ACHN (cell line): Measurements from ENCODE around the gene TRAP1.
"Not testable (repeated sequence)": the region's sequence is repeated elsewhere in the genome, so short reads cannot be mapped to it uniquely, and the experiment has no call there.

Experiments
- DNase-seq: peaks from one replicate; pipeline ENCODE4 v3.0.0-alpha.2; 2015
- in situ Hi-C: cut with HindIII; loops from 2 replicates; pipeline ENCODE4 v1.10.0; 2017; ENCODE audit warnings: low sequenced_read_pairs, low pct_ligation_motif_present, low pct_unique_long_range_greater_than_20kb

TRAP1 gene

DNA sequence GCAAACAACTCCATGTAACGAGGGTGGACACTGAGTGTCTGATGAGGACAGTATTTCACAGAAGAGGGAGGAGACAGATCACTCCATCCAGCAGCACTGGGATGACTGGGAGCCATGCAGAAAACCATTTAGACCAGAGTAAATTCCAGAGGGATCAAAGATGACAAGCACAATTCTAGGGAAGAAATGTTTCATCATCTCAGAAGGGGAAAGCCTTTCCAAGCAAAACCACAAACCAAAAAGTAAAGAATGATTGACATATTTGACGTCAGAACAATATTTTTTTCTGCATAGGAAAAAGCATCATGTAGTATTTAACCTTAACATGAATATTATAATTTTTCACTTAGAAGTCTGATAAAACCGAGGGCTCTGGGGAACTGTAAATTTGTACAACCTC, 58.1 kb downstream of the TRAP1 start:
- in situ Hi-C loops = no loop called here
- no peak for DNase-seq

DNA sequence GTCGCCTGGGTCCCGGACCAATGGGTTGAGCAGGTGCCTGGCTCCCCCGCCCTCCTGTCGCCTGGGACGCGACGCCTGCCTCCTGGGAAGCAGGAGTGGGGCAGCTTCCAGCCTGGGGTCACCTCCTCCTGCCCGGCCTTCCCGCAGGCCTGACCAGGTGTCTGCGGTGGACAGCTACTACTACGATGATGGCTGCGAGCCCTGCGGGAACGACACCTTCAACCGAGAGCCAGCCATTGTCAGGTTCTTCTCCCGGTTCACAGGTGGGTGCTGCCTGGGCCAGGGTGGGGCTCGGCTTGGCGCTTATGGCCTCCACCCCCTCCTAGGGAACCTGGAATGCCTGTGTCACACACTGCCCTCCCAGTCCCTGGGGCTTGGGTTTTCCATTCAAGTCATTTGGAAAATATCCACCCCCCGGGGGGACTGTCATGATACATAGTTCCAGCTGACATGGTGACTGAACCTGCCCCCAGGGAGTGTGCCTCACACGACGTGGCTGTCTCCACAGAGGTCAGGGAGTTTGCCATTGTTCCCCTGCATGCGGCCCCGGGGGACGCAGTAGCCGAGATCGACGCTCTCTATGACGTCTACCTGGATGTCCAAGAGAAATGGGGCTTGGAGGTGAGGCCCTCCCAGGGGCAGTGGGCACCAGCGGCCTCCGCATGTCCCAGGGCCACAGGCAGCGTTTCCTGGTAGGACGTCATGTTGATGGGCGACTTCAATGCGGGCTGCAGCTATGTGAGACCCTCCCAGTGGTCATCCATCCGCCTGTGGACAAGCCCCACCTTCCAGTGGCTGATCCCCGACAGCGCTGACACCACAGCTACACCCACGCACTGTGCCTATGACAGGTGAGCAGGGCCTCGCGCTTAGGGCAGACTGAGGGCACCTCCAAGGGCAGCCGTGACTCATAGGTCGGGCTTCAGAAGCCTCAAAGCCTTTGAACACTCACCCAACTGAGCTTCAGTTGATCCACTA, 60.5 kb downstream of the TRAP1 start:
- in situ Hi-C loops = no loop called here
- no peak for DNase-seq

- in situ Hi-C loops, DNase-seq: not testable (repeated sequence)
Measured at GRCh38 chr16:3656160-3656490, 61.2 kb downstream of the TRAP1 start.

GRCh38 chr16:3655396-3656159, 61.7 kb downstream of the TRAP1 start:
- in situ Hi-C loops = no loop called here
- no peak for DNase-seq

DNA sequence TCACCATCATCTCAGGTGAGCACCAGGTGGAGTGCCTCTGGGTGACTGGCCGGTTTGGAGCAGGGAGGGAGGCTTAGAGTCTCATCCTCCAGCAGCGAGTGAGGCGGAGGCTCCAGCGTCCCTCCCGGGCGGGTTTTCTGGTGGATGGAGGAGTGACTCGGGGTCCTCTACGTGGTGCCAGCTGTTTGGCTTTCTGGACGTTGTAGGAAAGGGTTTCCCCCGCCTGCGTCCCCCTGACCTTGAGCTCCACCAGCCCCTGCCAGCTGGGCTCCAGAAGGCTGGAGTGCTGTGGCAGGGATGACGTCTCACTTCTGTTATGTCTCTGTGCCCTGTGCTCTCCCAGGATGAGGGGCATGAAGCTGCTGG, 62.3 kb downstream of the TRAP1 start:
- DNase-seq = no peak
- in situ Hi-C loops = no loop called here

- in situ Hi-C loops = no loop called here
- DNase-seq = peak; percentile 80
Measured at GRCh38 chr16:3654249-3654991, 62.9 kb downstream of the TRAP1 start, which contains the start of gene DNASE1. Gene DNASE1 (plus strand): TSS chr16:3654691. CDS start chr16:3655374, 683 bp downstream.

DNA sequence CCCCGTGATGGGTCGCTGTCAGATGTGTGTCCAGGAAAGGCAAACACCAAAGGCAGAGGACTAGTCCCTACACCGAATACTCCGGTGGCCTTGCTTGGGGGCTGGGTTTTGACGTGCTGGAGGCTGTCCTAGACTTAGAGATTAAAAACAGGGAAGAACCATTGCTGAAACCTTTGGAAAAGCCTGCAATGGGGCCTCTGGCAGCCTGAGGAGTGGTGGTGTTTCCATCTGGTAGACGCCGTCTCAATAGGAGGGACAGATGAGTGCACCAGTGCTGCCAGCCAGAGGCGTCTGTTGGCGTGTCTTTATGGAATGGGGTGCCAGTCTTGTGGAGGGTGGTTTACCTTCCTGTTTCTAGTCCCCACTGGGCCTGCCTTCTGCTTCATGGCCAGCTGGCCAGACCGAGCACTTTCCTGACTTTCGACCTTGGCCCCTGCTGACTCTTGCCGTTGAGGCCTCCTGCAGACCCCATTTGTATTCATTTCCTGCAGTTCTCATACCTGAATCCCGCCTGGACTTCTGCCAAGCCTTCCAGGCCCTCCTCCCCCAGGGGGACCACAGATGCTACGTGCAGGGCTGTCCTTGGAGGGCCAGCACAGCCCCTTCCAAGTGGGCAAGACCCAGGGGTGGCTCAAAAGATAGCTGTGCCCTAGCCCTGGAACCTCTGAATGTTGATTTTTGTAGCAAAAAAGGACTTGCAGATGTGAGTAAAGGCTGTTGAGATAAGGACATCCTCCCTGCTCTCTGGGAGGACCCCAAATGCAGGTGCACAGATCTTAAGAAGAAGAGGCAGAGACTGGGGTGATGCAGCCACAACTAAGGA, 64.7 kb downstream of the TRAP1 start:
- in situ Hi-C loops = no loop called here
- no peak for DNase-seq

- DNase-seq = no peak
- in situ Hi-C loops = no loop called here
Measured at GRCh38 chr16:3651461-3652372, 65.6 kb downstream of the TRAP1 start.

- in situ Hi-C loops = no loop called here
- no peak for DNase-seq
Measured at GRCh38 chr16:3650631-3651265, 66.6 kb downstream of the TRAP1 start.

DNA sequence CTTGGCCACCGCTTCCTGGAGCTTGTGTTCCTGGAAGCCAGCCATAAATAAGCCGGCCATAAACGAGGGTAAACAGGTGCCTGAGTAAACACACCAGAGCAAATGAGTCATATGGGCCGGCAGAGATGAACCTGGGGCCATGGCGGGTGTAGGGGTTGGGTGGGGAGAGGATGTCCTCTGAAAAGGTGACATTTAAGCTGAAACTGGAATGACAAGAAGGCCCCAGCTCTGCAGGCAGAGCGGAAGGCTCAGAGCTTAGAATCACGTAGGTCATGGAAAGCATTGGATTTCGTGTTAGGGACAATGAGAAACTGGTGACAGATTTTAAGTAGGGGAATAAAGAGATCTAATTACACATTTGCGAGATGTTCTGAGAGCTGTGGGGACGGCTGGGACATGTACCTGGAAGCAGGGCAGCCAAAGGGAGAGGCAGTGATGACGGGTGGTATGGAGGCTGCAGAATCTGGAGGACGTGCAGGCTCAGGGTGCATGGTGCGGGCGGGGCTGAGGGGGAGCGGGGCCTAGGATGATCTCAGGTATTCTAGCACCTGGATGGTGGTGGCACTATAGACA, 70.9 kb downstream of the TRAP1 start:
- no peak for DNase-seq
- in situ Hi-C loops = no loop called here

- in situ Hi-C loops = no loop called here
- no peak for DNase-seq
Measured at GRCh38 chr16:3645504-3646347, 71.6 kb downstream of the TRAP1 start.

DNA sequence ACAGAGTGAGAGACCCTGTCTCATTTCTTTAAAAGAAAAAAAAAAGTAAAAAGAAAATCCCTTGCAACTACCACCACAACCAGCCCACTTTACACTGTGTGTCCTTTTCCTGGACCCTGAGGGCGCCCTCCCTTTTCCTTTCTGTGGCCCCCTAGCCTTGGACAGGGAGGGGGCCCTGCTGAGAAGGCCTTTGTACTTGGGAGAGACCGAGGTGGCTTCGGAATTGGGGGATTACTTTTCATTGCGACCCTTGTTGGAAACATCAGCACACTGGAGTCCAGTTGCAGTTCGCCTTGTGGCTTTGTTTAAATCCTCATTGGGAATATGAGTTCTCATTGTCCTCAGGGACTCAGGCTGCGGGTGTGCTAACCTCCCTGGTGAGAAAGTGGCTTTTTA, 72.2 kb downstream of the TRAP1 start:
- no peak for DNase-seq
- in situ Hi-C loops = no loop called here

GRCh38 chr16:3643095-3643730, 74.1 kb downstream of the TRAP1 start:
- in situ Hi-C loops = no loop called here
- no peak for DNase-seq

DNA sequence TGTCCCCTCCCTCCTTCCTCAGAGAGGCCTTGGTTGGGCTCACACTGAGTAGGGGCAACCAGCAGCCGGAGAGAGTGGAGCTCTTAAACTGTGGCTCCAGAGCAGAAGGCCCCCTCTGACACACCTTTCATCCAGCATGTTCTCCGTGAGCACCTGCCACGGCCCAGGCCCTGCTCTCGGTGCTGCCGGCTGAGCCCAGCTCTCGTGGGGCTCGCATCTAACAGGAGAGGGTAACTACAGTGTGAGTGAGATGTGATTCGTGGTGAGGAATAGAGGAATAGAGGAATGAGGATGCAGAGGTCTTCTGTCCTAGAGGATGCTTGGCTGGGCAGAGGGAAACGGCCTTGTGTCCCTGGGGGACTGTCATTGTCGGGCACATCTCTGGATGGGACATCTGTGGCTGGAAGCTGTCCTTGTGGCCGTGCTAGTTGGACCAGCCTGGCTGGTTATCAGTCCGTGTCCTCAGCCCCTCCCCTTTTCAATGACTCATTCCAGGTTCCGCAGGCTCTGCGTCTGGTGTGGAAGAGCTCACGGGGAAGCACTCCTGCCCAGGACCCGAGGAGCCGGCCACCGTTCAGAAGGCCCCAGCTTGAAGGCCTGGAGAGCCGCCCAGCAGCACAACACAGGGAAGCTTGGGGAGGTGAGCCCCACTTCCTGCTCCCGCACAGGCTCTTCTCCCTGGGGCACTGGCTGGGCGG, 74.8 kb downstream of the TRAP1 start:
- DNase-seq = peak; percentile 46

More for the DNA sequence above, 74.8 kb downstream of the TRAP1 start:
- in situ Hi-C loops = no loop called here
